Mucosa of stomach (tissue), 1 donor: ENCODE results near the gene CSE1L.
"Not testable (repeated sequence)": the region's sequence is repeated elsewhere in the genome, so short reads cannot be mapped to it uniquely, and the experiment has no call there.

ENCODE experiments used
- H3K27me3 ChIP-seq: one replicate; pipeline ENCODE4 v1.7.0; 2013; ENCODE audit warnings: mild to moderate bottlenecking, low read length; ENCODE audit not compliant: control insufficient read depth, insufficient read depth
- H3K36me3 ChIP-seq: one replicate; pipeline ENCODE4 v1.7.0; 2013; ENCODE audit warnings: low read length; ENCODE audit not compliant: control insufficient read depth, insufficient read depth
- H3K4me1 ChIP-seq: one replicate; pipeline ENCODE4 v1.7.0; 2013; ENCODE audit warnings: mild to moderate bottlenecking, low read length; ENCODE audit not compliant: control insufficient read depth, insufficient read depth
- H3K4me3 ChIP-seq: one replicate; pipeline ENCODE4 v1.7.0; 2013; ENCODE audit warnings: low read length
- H3K9ac ChIP-seq: one replicate; pipeline ENCODE4 v1.7.0; 2013; ENCODE audit warnings: mild to moderate bottlenecking, low read length, moderate library complexity
- H3K9me3 ChIP-seq: one replicate; pipeline ENCODE4 v1.7.0; 2013; ENCODE audit warnings: mild to moderate bottlenecking, low read length, moderate library complexity; ENCODE audit not compliant: control insufficient read depth
- donor health status: Pancreatic carcinoma.

Gene CSE1L

DNA sequence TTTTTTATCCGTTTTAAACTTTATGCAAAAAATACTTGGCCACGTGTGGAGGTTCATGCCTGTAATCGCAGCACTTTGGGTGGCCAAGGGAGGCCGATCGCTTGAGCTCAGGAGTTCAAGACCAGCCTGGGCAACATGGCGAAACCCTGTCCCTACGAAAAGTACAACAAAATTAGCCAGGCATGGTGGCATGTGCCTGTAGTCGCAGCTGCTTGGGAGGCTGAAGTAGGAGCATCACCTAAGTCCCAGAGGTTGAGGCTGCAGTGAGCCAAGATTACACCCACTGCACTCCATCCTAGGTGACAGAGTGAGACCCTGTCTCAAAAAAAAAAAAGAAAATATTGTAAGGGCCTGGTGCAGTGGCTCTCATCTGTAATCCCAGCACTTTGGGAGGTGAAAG lies 45.0 kb downstream of the CSE1L start:
- Histone ChIP-seq H3K36me3 (peaks cover 7% of the 10 kb centered on the region), H3K27me3 (no peaks in the 10 kb centered on the region), H3K9me3 (peaks cover 3% of the 10 kb centered on the region), H3K4me3 (no peak overlapping the region), H3K9ac (no peak overlapping the region), H3K4me1 (no peaks in the 10 kb centered on the region)

DNA sequence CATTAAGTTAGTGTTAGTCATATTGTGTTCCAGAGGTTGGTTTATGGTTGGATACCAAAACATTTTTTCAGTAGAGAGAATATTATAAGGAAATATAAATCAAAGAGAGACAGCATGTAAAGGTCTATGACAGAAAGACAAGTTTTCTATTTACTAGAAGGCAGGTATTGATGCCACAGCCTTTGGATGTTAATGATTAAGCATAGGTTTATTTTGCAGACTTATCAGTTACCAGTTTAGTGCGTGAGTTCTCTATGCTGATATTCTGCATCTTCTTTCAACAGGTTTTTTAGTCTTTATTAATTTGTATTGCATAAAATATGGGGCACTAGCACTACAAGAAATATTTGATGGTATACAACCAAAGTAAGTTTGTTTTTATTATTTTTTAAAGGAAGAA lies 45.6 kb downstream of the CSE1L start:
- H3K9ac ChIP-seq = no peak overlapping the region
- no peaks in the 10 kb centered on the region for H3K27me3 ChIP-seq
- peaks cover 7% of the 10 kb centered on the region for H3K36me3 ChIP-seq
- H3K4me3 ChIP-seq = no peak overlapping the region
- peaks cover 3% of the 10 kb centered on the region for H3K9me3 ChIP-seq
- no peaks in the 10 kb centered on the region for H3K4me1 ChIP-seq

DNA sequence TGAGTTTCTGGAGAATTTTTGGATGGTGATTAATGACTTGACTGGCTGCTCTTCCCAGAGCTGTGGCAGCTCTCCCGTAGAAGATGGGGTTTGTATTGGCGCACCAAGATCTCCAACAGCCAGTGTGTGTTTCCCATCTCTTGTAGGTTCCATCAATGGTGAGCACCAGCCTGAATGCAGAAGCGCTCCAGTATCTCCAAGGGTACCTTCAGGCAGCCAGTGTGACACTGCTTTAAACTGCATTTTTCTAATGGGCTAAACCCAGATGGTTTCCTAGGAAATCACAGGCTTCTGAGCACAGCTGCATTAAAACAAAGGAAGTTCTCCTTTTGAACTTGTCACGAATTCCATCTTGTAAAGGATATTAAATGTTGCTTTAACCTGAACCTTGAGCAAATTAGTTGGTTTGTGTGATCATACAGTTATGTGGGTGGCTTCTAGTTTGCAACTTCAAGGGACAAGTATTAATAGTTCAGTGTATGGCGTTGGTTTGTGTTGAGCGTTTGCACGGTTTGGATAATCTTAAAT lies 50.2 kb downstream of the CSE1L start:
- no peaks in the 10 kb centered on the region for H3K36me3 ChIP-seq
- H3K9me3 ChIP-seq = no peaks in the 10 kb centered on the region
- H3K4me1 ChIP-seq = peaks cover 6% of the 10 kb centered on the region
- no peaks in the 10 kb centered on the region for H3K27me3 ChIP-seq
- no peak overlapping the region for H3K9ac ChIP-seq
- no peak overlapping the region for H3K4me3 ChIP-seq

DNA sequence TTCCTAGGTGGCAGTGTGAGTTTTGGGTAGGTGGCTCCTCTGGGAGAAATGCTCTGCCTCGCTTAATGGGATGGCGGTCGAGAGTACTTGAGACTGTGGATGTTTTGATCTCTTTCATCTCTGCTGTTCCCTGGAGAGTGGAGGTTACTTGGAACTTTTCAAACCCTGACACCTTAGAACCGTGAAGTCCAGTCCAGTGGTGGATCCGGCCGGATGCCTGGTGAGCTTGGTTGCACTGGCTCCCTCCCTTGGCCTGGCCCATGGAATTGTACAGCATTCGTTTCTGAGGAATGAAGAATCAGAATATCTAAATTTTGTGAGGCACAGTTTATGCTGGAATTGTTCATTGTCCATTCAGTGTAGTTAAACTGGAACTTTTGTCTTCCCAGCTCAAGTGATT lies 51.0 kb downstream of the CSE1L start:
- no peak overlapping the region for H3K4me3 ChIP-seq
- no peaks in the 10 kb centered on the region for H3K27me3 ChIP-seq
- no peak overlapping the region for H3K9ac ChIP-seq
- H3K36me3 ChIP-seq = no peaks in the 10 kb centered on the region
- no peaks in the 10 kb centered on the region for H3K9me3 ChIP-seq
- H3K4me1 ChIP-seq = peaks cover 6% of the 10 kb centered on the region

DNA sequence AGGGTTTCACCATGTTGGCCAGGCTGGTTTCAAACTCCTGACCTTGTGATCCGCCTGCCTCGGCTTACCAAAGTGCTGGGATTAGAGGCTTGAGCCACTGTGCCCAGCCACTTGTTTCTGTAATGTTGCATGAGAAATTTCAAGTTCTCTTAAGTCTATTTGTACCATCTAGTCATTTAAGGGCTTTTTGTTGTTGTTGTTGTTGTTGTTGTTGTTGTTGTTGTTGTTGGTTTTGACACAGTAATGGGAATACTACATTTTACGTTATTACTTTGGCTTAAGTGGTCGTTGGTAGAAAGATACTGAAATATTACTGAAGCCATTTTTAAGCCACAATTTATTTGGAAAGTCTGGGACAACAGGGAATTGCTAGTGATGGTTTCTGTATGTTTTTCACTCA lies 52.0 kb downstream of the CSE1L start:
- Histone ChIP-seq H3K27me3 (no peaks in the 10 kb centered on the region), H3K9ac (no peak overlapping the region), H3K36me3 (peaks cover 5% of the 10 kb centered on the region), H3K4me3 (no peak overlapping the region), H3K9me3 (no peaks in the 10 kb centered on the region), H3K4me1 (peaks cover 6% of the 10 kb centered on the region)

DNA sequence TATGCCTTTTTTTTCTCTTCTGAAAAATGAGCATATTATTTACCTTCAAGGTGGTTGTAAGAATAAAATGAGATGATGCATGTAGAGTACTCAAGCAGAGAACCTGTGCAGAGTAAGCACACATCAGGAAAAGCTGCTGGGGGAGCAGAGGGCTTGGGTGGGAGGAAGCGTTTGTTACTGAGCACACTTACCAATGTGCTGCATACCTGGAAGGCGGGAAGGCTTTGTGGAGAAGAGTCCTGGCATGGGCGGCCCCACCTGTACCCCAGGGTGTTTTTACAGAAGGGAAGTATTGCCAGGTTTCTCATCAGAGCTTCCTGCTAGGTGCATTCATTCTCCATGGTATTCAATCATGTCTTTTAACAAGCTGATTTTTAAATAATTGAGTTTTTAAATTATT lies 52.9 kb downstream of the CSE1L start:
- Histone ChIP-seq H3K36me3 (peaks cover 6% of the 10 kb centered on the region), H3K4me1 (peaks cover 6% of the 10 kb centered on the region), H3K9ac (no peak overlapping the region), H3K9me3 (no peaks in the 10 kb centered on the region), H3K27me3 (no peaks in the 10 kb centered on the region), H3K4me3 (no peak overlapping the region)

DNA sequence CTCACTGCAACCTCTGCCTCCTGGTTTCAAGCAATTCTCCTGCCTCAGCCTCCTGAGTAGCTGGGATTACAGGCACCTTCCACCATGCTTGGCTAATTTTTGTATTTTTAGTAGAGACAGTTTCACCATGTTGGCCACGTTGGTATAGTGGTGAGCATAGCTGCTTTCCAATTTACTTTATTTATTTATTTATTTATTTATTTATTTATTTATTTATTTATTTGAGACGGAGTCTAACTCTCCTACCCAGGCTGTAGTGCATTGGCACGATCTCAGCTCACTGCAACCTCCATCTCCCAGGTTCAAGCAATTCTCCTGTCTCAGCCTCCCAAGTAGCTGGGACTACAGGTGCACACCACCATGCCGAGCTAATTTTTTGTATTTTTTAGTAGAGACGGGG lies 54.2 kb downstream of the CSE1L start:
- H3K36me3 ChIP-seq = not testable (repeated sequence)

DNA sequence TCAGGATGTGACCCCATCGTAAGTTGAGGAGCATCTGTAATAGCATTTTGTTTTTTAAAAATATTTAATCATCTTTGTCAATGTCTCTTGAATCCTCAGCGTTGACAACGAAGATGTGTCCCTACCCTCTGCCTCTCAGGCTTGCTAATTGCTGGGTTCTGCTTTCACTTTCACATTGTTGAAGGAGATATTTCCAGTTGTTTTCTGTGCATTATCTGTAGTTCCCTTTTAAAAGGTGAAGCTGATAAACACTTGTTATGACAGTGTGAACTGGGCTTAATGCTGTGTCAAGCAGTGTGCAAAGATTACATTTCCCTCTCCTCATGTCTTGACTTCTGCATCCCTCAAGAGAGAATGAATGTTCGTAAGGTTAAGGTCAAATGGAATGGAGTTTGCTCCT lies 54.9 kb downstream of the CSE1L start:
- Histone ChIP-seq H3K36me3 (peaks cover 6% of the 10 kb centered on the region), H3K9ac (no peak overlapping the region), H3K27me3 (no peaks in the 10 kb centered on the region), H3K9me3 (no peaks in the 10 kb centered on the region), H3K4me1 (peaks cover 6% of the 10 kb centered on the region), H3K4me3 (no peak overlapping the region)

More for the DNA sequence above, 54.2 kb downstream of the CSE1L start:
- H3K4me1 ChIP-seq, H3K27me3 ChIP-seq, H3K4me3 ChIP-seq, H3K9ac ChIP-seq, H3K9me3 ChIP-seq: not testable (repeated sequence)

DNA sequence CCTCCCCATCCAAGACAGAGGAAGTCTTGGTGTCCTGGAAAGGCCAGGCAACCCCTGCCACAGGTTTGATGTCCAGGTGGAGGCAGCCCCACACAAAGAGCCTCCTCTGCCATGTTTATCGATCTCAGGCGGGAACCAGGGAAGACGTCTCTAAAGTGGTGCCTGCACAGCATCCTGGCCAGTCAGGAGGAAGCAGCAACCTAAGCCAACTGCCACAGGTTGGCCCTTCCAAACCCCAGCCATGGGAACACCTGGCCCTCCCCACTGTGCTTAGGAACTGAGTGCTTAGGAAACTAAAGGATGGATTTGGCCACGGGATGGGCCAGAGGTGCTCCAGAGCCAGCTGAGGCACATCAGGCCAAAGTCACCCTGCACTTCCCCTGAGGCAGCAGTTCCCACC lies 56.9 kb downstream of the CSE1L start:
- Histone ChIP-seq H3K36me3 (peaks cover 6% of the 10 kb centered on the region), H3K27me3 (no peaks in the 10 kb centered on the region), H3K9me3 (no peaks in the 10 kb centered on the region), H3K4me1 (peaks cover 6% of the 10 kb centered on the region), H3K4me3 (no peak overlapping the region), H3K9ac (no peak overlapping the region)

DNA sequence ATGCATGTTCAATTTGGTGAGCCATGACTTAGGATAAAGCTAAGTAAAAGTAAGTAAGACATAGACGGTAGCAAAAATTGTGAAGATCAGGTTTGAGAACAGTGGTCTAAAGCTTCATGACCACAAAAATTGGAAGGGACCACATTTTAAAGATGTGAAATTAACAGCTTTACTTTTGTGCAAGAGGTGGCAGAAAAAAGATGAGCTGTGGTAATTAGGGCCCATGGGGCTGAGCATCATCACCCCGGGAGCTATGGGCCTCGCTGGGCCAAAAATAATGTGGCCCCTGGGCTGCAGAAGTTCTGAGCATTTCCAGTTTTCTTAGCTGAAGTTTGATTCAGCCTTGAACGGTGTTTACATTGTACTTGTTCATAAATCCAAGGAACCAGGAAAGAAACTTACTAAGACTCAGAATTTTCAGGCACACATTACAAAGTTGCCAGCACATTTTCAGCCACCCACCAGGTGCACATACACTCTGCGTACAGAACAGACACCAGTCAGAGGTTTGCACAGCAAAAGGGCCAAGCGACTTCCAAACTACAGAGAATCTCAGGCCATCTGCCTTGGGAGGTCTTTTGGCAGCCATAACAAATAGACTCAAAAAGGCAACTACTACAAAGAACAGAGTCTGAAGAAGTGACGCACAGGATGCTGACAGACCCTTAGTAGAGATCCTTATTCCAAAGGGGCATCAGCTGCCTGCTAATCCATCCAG lies 57.7 kb downstream of the CSE1L start:
- H3K9ac ChIP-seq = no peak overlapping the region

DNA sequence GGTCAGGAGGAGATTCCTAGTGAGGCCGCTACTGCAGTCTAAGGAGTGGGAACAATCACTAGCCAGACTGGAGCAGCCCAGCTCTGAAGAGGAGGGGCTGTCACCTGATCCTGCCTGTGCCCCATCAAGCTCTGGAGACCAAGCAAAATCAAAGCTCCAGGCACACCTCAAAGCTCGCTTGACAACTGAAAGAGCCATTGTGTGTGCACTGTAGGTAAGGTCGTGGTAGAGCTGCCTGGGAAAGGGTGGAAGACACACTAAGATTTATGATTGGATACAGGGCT lies 58.2 kb downstream of the CSE1L start:
- Histone ChIP-seq H3K9ac (no peak overlapping the region), H3K9me3 (no peaks in the 10 kb centered on the region), H3K36me3 (peaks cover 6% of the 10 kb centered on the region), H3K4me3 (no peak overlapping the region), H3K27me3 (no peaks in the 10 kb centered on the region), H3K4me1 (peaks cover 6% of the 10 kb centered on the region)

More for the DNA sequence above, 57.7 kb downstream of the CSE1L start:
- peaks cover 6% of the 10 kb centered on the region for H3K4me1 ChIP-seq
- H3K4me3 ChIP-seq = no peak overlapping the region
- no peaks in the 10 kb centered on the region for H3K9me3 ChIP-seq
- H3K36me3 ChIP-seq = peaks cover 6% of the 10 kb centered on the region
- no peaks in the 10 kb centered on the region for H3K27me3 ChIP-seq

DNA sequence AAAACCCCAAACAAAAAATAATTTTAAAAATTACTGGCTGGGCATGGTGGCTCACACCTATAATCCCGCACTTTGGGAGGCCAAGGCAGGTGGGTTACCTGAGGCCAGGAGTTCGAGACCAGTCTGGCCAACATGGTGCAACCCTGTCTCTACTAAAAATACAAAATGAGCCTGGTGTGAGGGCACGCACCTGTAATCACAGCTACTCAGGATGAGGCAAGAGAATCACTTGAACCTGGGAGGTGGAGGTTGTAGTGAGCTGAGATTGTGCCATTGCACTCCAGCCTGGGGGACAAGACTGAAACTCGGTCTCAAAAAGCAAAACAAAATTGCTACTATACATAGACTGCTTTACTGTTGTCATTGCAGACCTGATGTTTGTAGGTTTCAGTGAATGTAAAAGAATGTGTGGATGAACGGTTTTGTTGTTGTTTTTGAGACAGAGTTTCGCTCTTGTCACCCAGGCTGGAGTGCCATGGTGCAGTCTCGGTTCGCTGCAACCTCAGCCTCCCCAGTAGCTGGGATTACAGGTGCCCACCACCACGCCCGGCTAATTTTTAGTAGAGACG lies 59.0 kb downstream of the CSE1L start:
- not testable (repeated sequence) for H3K36me3 ChIP-seq, H3K4me3 ChIP-seq, H3K9ac ChIP-seq

More for the DNA sequence above, 59.0 kb downstream of the CSE1L start:
- not testable (repeated sequence) for H3K4me1 ChIP-seq, H3K27me3 ChIP-seq, H3K9me3 ChIP-seq
